H1 (cell line): ENCODE measurements around the gene LCT. TPM values are rescaled to one million over a fixed set of nuclear protein-coding genes. Genes with fewer than 3 reads are reported as not detected.

ENCODE experiments used
- CTCF ChIA-PET: fragments of 300-600 bp; sonication (Branson Sonifier 250); formaldehyde crosslinking; loops from one replicate; lab custom pipeline; 2021; ENCODE audit not compliant: partially characterized antibody; lab: Charles Lee
- POLR2A ChIA-PET: fragments of 300-600 bp; sonication (Branson Sonifier 250); formaldehyde crosslinking; loops from one replicate; lab custom pipeline; 2021; ENCODE audit warnings: inconsistent platforms; ENCODE audit not compliant: partially characterized antibody; lab: Charles Lee
- DNase-seq, 2 experiments: peaks; one replicate each; pipeline versions ENCODE4 v3.0.0 to v3.0.0-alpha.2; 2010 to 2022; ENCODE audit warnings: low spot score in 2 of 2, low read depth in 1 of 2, mixed read lengths in 1 of 2
- FAIRE-seq: peaks from 2 replicates; lab custom pipeline; 2011; peaks lifted over from hg19 to GRCh38; lab: Jason Lieb, UNC
- H2AFZ ChIP-seq: 2 replicates; pipeline ENCODE4 v1.8.1; 2012; ENCODE audit warnings: low read length, inconsistent platforms
- H2AK5ac ChIP-seq: 2 replicates; pipeline ENCODE4 v1.6.1; 2013; ENCODE audit warnings: low read depth, low read length
- H2BK120ac ChIP-seq: replicated peaks from 2 replicates; pipeline ENCODE3; 2013; ENCODE audit warnings: low read depth, low read length, inconsistent platforms
- H2BK12ac ChIP-seq: 2 replicates; pipeline ENCODE4 v1.6.1; 2013; ENCODE audit warnings: low read depth, low read length
- H2BK15ac ChIP-seq: 2 replicates; pipeline ENCODE4 v1.6.1; 2013; ENCODE audit warnings: low read length
- H2BK20ac ChIP-seq: 2 replicates; pipeline ENCODE4 v1.6.1; 2013; ENCODE audit warnings: low read length
- H2BK5ac ChIP-seq: 2 replicates; pipeline ENCODE4 v1.6.1; 2013; ENCODE audit warnings: low read depth, low read length
- H3K14ac ChIP-seq: 2 replicates; pipeline ENCODE4 v1.6.1; 2013; ENCODE audit warnings: inconsistent platforms; ENCODE audit not compliant: insufficient read length
- H3K18ac ChIP-seq: 2 replicates; pipeline ENCODE4 v1.6.1; 2013; ENCODE audit warnings: low read length; ENCODE audit errors: extremely low read depth
- H3K23ac ChIP-seq: 2 replicates; pipeline ENCODE4 v1.6.1; 2013; ENCODE audit warnings: inconsistent platforms; ENCODE audit not compliant: insufficient read length
- H3K23me2 ChIP-seq: 2 replicates; pipeline ENCODE4 v1.6.1; 2013; ENCODE audit warnings: low read depth, low read length
- H3K27ac ChIP-seq: 2 replicates; pipeline ENCODE4 v1.6.1; 2011; ENCODE audit warnings: low read depth, low read length, inconsistent platforms
- H3K27me3 ChIP-seq, 4 experiments: replicated peaks in 1 of 4; 1 replicate in 1 of 4; 2 replicates in 3 of 4; pipeline versions ENCODE4 v1.6.1 to v1.8.1; 2011 to 2013; ENCODE audit warnings: low read length in 3 of 4, mild to moderate bottlenecking in 3 of 4, inconsistent platforms in 2 of 4, mixed read lengths in 2 of 4, moderate library complexity in 1 of 4; ENCODE audit not compliant: control insufficient read depth in 3 of 4, insufficient read depth in 3 of 4; ENCODE audit errors: extremely low read depth in 1 of 4
- H3K36me3 ChIP-seq, 4 experiments: 2 replicates each; pipeline versions ENCODE4 v1.6.1 to v1.8.1; 2011 to 2013; ENCODE audit warnings: mild to moderate bottlenecking in 4 of 4, low read length in 3 of 4, moderate library complexity in 2 of 4, control low read depth in 1 of 4, inconsistent platforms in 1 of 4; ENCODE audit not compliant: insufficient read depth in 4 of 4, control insufficient read depth in 2 of 4
- H3K4ac ChIP-seq: replicated peaks from 2 replicates; pipeline ENCODE3; 2013; ENCODE audit warnings: low read length, low read depth, mixed read lengths, inconsistent platforms; ENCODE audit not compliant: insufficient read length
- H3K4me1 ChIP-seq, 4 experiments: replicated peaks in 1 of 4; 1 replicate in 1 of 4; 2 replicates in 3 of 4; pipeline versions ENCODE4 v1.6.1 to v1.8.1; 2011 to 2013; ENCODE audit warnings: low read length in 3 of 4, inconsistent platforms in 2 of 4, mixed read lengths in 1 of 4; ENCODE audit not compliant: insufficient read depth in 4 of 4, control insufficient read depth in 3 of 4
- H3K4me2 ChIP-seq, 2 experiments: 2 replicates each; pipeline versions ENCODE4 v1.6.1 to v1.8.1; 2011 to 2013; ENCODE audit warnings: low read depth in 2 of 2, low read length in 2 of 2, control low read depth in 1 of 2, inconsistent platforms in 1 of 2, mild to moderate bottlenecking in 1 of 2; ENCODE audit not compliant: insufficient read depth in 1 of 2
- H3K4me3 ChIP-seq, 4 experiments: fragments of 200-600, 300-600 bp in 1 of 4; sonication (generic), shearing (Covaris generic), sonication (Bioruptor Twin) in 1 of 4; 2 replicates each; pipeline versions ENCODE4 v1.5.1 to v1.8.1; 2011 to 2016; ENCODE audit warnings: low read length in 4 of 4, low read depth in 3 of 4, control low read depth in 2 of 4, inconsistent platforms in 2 of 4, mild to moderate bottlenecking in 2 of 4, mixed read lengths in 1 of 4, moderate library complexity in 1 of 4; ENCODE audit not compliant: insufficient read depth in 2 of 4; ENCODE audit errors: extremely low read depth in 1 of 4
- H3K56ac ChIP-seq: replicated peaks from 2 replicates; pipeline ENCODE3; 2013; ENCODE audit warnings: low read depth, mild to moderate bottlenecking, mixed read lengths, low read length, inconsistent platforms; ENCODE audit not compliant: insufficient read length
- H3K79me1 ChIP-seq: 2 replicates; pipeline ENCODE4 v1.6.1; 2013; ENCODE audit warnings: low read depth, low read length, control low read depth
- H3K79me2 ChIP-seq, 2 experiments: 2 replicates each; pipeline versions ENCODE4 v1.6.1 to v1.8.1; 2012 to 2013; ENCODE audit warnings: low read length in 2 of 2, mild to moderate bottlenecking in 2 of 2, inconsistent platforms in 1 of 2; ENCODE audit not compliant: insufficient read depth in 2 of 2, control insufficient read depth in 1 of 2
- H3K9ac ChIP-seq, 4 experiments: replicated peaks in 1 of 4; 1 replicate in 1 of 4; 2 replicates in 3 of 4; pipeline versions ENCODE4 v1.6.1 to v1.8.1; 2011 to 2013; ENCODE audit warnings: low read depth in 3 of 4, low read length in 3 of 4, control low read depth in 2 of 4, mild to moderate bottlenecking in 2 of 4, moderate library complexity in 2 of 4, inconsistent platforms in 1 of 4; ENCODE audit errors: extremely low read depth in 1 of 4
- H3K9me3 ChIP-seq, 2 experiments: 2 replicates each; pipeline versions ENCODE4 v1.6.1 to v1.8.1; 2012 to 2013; ENCODE audit warnings: mild to moderate bottlenecking in 2 of 2, moderate library complexity in 2 of 2, control low read depth in 1 of 2, inconsistent platforms in 1 of 2, low read depth in 1 of 2, low read length in 1 of 2, mixed read lengths in 1 of 2; ENCODE audit not compliant: insufficient read depth in 2 of 2
- H4K20me1 ChIP-seq, 2 experiments: replicated peaks in 1 of 2; 2 replicates each; pipeline versions ENCODE3 to v1.8.1; 2011 to 2013; ENCODE audit warnings: inconsistent platforms in 2 of 2, low read length in 2 of 2, mild to moderate bottlenecking in 1 of 2; ENCODE audit not compliant: insufficient read depth in 2 of 2, control insufficient read depth in 1 of 2
- H4K5ac ChIP-seq: 2 replicates; pipeline ENCODE4 v1.6.1; 2013; ENCODE audit warnings: low read length, low read depth, mixed read lengths, inconsistent platforms; ENCODE audit not compliant: insufficient read length
- H4K8ac ChIP-seq: 2 replicates; pipeline ENCODE4 v1.8.0; 2013; ENCODE audit warnings: mild to moderate bottlenecking, moderate library complexity, low read length, inconsistent platforms; ENCODE audit not compliant: insufficient read depth; ENCODE audit errors: extremely low read depth
- H4K91ac ChIP-seq: replicated peaks from 2 replicates; pipeline ENCODE3; 2013; ENCODE audit warnings: low read length, mixed read lengths, inconsistent platforms; ENCODE audit not compliant: insufficient read length
- CHD1 ChIP-seq: IDR thresholded peaks from 2 replicates; pipeline ENCODE4 v1.6.1; 2012; ENCODE audit warnings: low read depth, low read length, improper control_type of control experiment
- EZH2 ChIP-seq: fragments of 200-600 bp; sonication (generic); IDR thresholded peaks from 2 replicates; pipeline ENCODE4 v1.7.1; 2012; ENCODE audit warnings: low read depth, mild to moderate bottlenecking, moderate library complexity, low read length, inconsistent platforms; ENCODE audit not compliant: severe bottlenecking
- JUN ChIP-seq: IDR thresholded peaks from 2 replicates; pipeline ENCODE4 v1.6.1; 2011; ENCODE audit warnings: low read depth, mild to moderate bottlenecking, improper control_type of control experiment, low read length
- KDM4A ChIP-seq: IDR thresholded peaks from one replicate; pipeline ENCODE4 v1.7.1; 2012; ENCODE audit warnings: low read depth, mild to moderate bottlenecking, moderate library complexity, low read length, inconsistent platforms; ENCODE audit not compliant: severe bottlenecking
- MAFK ChIP-seq: IDR thresholded peaks from 2 replicates; pipeline ENCODE4 v1.6.1; 2012; ENCODE audit warnings: low read depth, mild to moderate bottlenecking, improper control_type of control experiment, low read length
- SIRT6 ChIP-seq: IDR thresholded peaks from one replicate; pipeline ENCODE4 v1.7.1; 2012; ENCODE audit warnings: low read length, inconsistent platforms
- SRF ChIP-seq: IDR thresholded peaks from 2 replicates; pipeline ENCODE4 v1.6.1; 2011; ENCODE audit warnings: mild to moderate bottlenecking, low read depth, low read length, moderate library complexity
- TEAD4 ChIP-seq: IDR thresholded peaks from 2 replicates; pipeline ENCODE4 v1.6.1; 2012; ENCODE audit warnings: low read depth, low read length, inconsistent platforms, mixed read lengths
- ZNF274 ChIP-seq: IDR thresholded peaks from 2 replicates; pipeline ENCODE4 v1.7.0; 2012; ENCODE audit warnings: low read length, borderline replicate concordance; ENCODE audit errors: extremely low read depth
- WGBS, 2 experiments: shearing (Covaris generic) in 1 of 2; methylation state at CpG; one replicate each; pipeline versions ENCODE4 v1.1.6 to v1.1.7; 2013 to 2015; ENCODE audit warnings: low lambda C conversion rate in 2 of 2, mixed read lengths in 2 of 2, inconsistent platforms in 1 of 2, low coverage in 1 of 2, missing lambda C conversion rate in 1 of 2; ENCODE audit not compliant: insufficient replicate concordance in 2 of 2, insufficient coverage in 1 of 2, insufficient read length in 1 of 2; ENCODE audit errors: extremely low coverage in 1 of 2, missing lambda C conversion rate in 1 of 2; 5-methylcytosine and 5-hydroxymethylcytosine counted together
- polyA plus RNA-seq, 7 experiments: library from polyadenylated mRNA; depleted of rRNA in 3 of 7; stranded (reverse) in 5 of 7; unstranded in 2 of 7; fragments of >200 nt in 5 of 7; fragments of 200-250 nt in 2 of 7; gene quantifications; 1 replicate in 5 of 7; 2 replicates in 1 of 7; 4 replicates in 1 of 7; pipeline versions ENCODE4 v1.2.1 to v1.2.3, GENCODE V29; 2011 to 2013; ENCODE audit warnings: missing spikeins in 2 of 7, mixed read lengths in 2 of 7
- total RNA-seq: library from RNA; stranded (reverse); fragmentation: NEBNext Ultra II Directional; extraction: Animal tissue kit (Norgen Biotek cat#: 25700); gene quantifications from 2 replicates; pipeline ENCODE4 v1.2.1, GENCODE V29; 2021
- TF ChIP-seq, protein P1 (sequence below): IDR thresholded peaks from 2 replicates; pipeline ENCODE4 v1.6.1; 2011; ENCODE audit warnings: low read depth, mild to moderate bottlenecking, low read length; ENCODE audit not compliant: insufficient read depth
- TF ChIP-seq, protein P2 (sequence below): IDR thresholded peaks from 2 replicates; pipeline ENCODE4 v1.6.1; 2012; ENCODE audit warnings: inconsistent platforms

Gene LCT
- total and polyA plus RNA-seq, 2 of the 8 experiments (the other 6 are each of a cell fraction or from before 2014, with no cell fraction given): 0.06 TPM; not detected in 1

DNA sequence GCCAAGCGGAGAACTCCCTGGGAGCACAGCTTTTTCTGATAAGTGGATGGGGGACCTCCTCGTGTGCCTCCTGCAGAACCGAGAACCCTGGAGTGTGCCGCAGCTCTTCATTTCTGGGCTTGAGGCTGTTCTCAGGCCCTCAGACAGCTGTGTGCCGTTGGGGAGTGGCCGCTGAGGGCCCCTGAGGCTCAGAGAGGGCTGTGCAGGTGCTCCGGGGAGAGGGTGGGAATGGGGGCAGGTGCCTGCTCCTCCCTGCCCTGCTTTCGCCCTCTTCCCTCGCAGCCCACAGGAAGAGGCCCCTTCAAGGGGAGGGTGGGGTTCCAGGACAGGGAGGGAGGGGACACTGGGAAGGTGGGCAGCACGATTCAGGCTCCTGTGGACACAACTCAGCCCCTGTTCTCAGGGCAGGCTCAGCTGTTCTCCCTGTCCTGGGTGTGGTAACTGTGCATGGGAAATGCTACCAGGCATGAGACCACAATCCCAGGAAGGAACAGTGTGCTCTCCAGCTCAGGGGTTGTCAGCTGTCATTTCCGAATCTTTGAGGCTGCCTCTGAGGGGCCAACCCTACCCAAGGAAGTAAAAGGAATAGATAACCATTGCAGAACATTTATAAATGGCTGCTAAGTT, 11.3 kb downstream of the LCT start:
- H4K20me1 ChIP-seq: no peaks in the 10 kb centered on the region
- H3K27me3 ChIP-seq: no peaks in the 10 kb centered on the region
- no peak overlapping the region for H2BK20ac ChIP-seq
- H3K4me3 ChIP-seq: no peak overlapping the region
- 0 out of 2 replicates have a peak overlapping the region, but pooled peaks have one; percentile 52 for H2AFZ ChIP-seq
- H3K79me1 ChIP-seq: no peaks in the 10 kb centered on the region; the same call in 1 of the 2 replicates
- H3K14ac ChIP-seq: no peak overlapping the region
- no peak overlapping the region for H3K56ac ChIP-seq
- WGBS, 2 experiments: 85% methylated on average over 10 of the region's 11 CpGs; no CpG with 5 or more reads in 1 of the 2 experiments
- H3K23ac ChIP-seq: no peak overlapping the region
- H3K9me3 ChIP-seq: no peaks in the 10 kb centered on the region
- H3K23me2 ChIP-seq: no peaks in the 10 kb centered on the region
- FAIRE-seq: no peak
- peak overlapping the region; percentile 53; the same call in 1 of the 2 replicates for H4K8ac ChIP-seq
- H3K4ac ChIP-seq: no peak overlapping the region
- no peaks in the 10 kb centered on the region for H3K4me1 ChIP-seq
- no peaks in the 10 kb centered on the region for H3K36me3 ChIP-seq
- no peak overlapping the region for H2BK15ac ChIP-seq
- no peaks in the 10 kb centered on the region for H3K79me2 ChIP-seq
- POLR2A ChIA-PET: interaction anchor here (0.6 to 1.8 kb wide), 3 partner anchors 10 to 53 kb away, joined by 3 to 5 read pairs (median 4); partner anchors contain the start of gene MCM6
- H3K18ac ChIP-seq: no peak overlapping the region
- H4K5ac ChIP-seq: no peak overlapping the region
- no peak overlapping the region for H3K9ac ChIP-seq
- no peak for DNase-seq
- no peak overlapping the region for H2BK5ac ChIP-seq
- H4K91ac ChIP-seq: no peak overlapping the region
- CTCF ChIA-PET: interaction anchor here (0.7 to 5.6 kb wide), 6 partner anchors 9 to 88 kb away, joined by 3 to 24 read pairs (median 4); no protein-coding TSS in a partner anchor
- no peak overlapping the region for H3K4me2 ChIP-seq
- H3K27ac ChIP-seq: no peak overlapping the region
- H2BK120ac ChIP-seq: no peak overlapping the region
- no peak overlapping the region for H2BK12ac ChIP-seq
- no peak overlapping the region for H2AK5ac ChIP-seq
- TF ChIP-seq EZH2: no peak
- TF ChIP-seq, protein P1, sequence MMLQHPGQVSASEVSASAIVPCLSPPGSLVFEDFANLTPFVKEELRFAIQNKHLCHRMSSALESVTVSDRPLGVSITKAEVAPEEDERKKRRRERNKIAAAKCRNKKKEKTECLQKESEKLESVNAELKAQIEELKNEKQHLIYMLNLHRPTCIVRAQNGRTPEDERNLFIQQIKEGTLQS: no peak
- TF ChIP-seq ZNF274: no peak
- TF ChIP-seq SIRT6: no peak
- no peak for TF ChIP-seq SRF
- no peak for TF ChIP-seq TEAD4
- no peak for TF ChIP-seq KDM4A
- TF ChIP-seq CHD1: no peak
- TF ChIP-seq JUN: no peak
- TF ChIP-seq, protein P2, sequence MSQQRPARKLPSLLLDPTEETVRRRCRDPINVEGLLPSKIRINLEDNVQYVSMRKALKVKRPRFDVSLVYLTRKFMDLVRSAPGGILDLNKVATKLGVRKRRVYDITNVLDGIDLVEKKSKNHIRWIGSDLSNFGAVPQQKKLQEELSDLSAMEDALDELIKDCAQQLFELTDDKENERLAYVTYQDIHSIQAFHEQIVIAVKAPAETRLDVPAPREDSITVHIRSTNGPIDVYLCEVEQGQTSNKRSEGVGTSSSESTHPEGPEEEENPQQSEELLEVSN: no peak
- TF ChIP-seq MAFK: no peak
